Ascending aorta (tissue), 2 donors: Measurements from ENCODE around the gene HBS1L. TPM values are rescaled to one million over a fixed set of nuclear protein-coding genes. Genes with fewer than 3 reads are reported as not detected.

Experiments
- DNase-seq, 2 donors: peaks; one replicate each; pipeline ENCODE4 v3.0.0-alpha.2; 2019; ENCODE audit warnings: low spot score in 2 of 2
- H3K27ac ChIP-seq, 2 donors: fragments of 200-600 bp; sonication (generic); one replicate each; pipeline ENCODE4 v1.5.1; 2016 to 2017; ENCODE audit warnings: mild to moderate bottlenecking in 1 of 2
- H3K27me3 ChIP-seq: fragments of 200-600 bp; sonication (generic); one replicate; pipeline ENCODE4 v1.5.1; 2017
- H3K36me3 ChIP-seq, 2 donors: fragments of 200-600 bp; sonication (generic); one replicate each; pipeline ENCODE4 v1.5.1; 2016
- H3K4me1 ChIP-seq, 2 donors: fragments of 200-600 bp; sonication (generic); one replicate each; pipeline ENCODE4 v1.5.1; 2016 to 2017; ENCODE audit warnings: mild to moderate bottlenecking in 1 of 2
- H3K4me3 ChIP-seq, 2 donors: fragments of 200-600 bp; sonication (generic); one replicate each; pipeline ENCODE4 v1.5.1; 2016 to 2017; ENCODE audit warnings: mild to moderate bottlenecking in 1 of 2
- H3K9me3 ChIP-seq, 2 donors: fragments of 200-600 bp; sonication (generic); one replicate each; pipeline ENCODE4 v1.5.1; 2016
- intact Hi-C: fragments of 100-400 bp; cut with DNase I; formaldehyde crosslinking; loops from one replicate; pipeline ENCODE4 v1.15.1; 2023
- total RNA-seq: library from RNA; depleted of rRNA; stranded (reverse); fragments of >200 nt; gene quantifications from one replicate; pipeline ENCODE4 v1.1.0, GENCODE V29; 2016
- TF ChIP-seq, protein P1 (sequence below), 3 experiments: fragments of 200-600 bp in 2 of 3; fragments of 450-650 bp in 1 of 3; sonication (generic) in 2 of 3; IDR thresholded peaks; one replicate each; pipeline ENCODE4 v1.5.1; 2016 to 2019; ENCODE audit warnings: antibody characterized with exemption in 3 of 3, mild to moderate bottlenecking in 1 of 3, moderate library complexity in 1 of 3

The HBS1L gene
- total RNA-seq, 1 donor from 2014 or later: 9.8 TPM

DNA sequence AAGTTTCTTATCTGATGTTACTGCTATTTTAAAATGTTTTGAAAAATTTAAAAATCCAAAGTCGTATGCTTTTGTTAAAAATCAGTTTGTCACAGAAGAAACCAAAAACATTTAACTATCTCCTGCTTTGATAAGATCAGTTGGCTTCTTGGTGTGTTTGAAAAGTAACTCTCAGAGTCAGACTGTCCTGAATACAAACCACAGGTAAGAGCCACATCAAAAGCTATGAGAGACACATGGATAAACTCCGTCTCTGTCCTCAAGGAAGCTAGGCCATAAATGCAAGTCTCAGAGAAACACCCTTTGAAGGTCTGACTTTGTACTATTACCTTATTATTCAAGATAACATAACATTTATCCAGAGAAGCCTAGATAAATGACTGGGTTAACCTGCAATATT lies 7.7 kb downstream of the HBS1L start:
- no peak for DNase-seq
- TF ChIP-seq, protein P1, sequence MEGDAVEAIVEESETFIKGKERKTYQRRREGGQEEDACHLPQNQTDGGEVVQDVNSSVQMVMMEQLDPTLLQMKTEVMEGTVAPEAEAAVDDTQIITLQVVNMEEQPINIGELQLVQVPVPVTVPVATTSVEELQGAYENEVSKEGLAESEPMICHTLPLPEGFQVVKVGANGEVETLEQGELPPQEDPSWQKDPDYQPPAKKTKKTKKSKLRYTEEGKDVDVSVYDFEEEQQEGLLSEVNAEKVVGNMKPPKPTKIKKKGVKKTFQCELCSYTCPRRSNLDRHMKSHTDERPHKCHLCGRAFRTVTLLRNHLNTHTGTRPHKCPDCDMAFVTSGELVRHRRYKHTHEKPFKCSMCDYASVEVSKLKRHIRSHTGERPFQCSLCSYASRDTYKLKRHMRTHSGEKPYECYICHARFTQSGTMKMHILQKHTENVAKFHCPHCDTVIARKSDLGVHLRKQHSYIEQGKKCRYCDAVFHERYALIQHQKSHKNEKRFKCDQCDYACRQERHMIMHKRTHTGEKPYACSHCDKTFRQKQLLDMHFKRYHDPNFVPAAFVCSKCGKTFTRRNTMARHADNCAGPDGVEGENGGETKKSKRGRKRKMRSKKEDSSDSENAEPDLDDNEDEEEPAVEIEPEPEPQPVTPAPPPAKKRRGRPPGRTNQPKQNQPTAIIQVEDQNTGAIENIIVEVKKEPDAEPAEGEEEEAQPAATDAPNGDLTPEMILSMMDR (IDR thresholded peaks at IDR 0.05): no peak
- intact Hi-C loops: no loop called here
- no peak overlapping the region for H3K27ac ChIP-seq
- peaks cover 8 to 26% of the 10 kb centered on the region in 2 donors for H3K36me3 ChIP-seq
- H3K4me1 ChIP-seq: no peaks in the 10 kb centered on the region
- no peak overlapping the region for H3K4me3 ChIP-seq
- H3K9me3 ChIP-seq: no peaks in the 10 kb centered on the region
- no peaks in the 10 kb centered on the region for H3K27me3 ChIP-seq

DNA sequence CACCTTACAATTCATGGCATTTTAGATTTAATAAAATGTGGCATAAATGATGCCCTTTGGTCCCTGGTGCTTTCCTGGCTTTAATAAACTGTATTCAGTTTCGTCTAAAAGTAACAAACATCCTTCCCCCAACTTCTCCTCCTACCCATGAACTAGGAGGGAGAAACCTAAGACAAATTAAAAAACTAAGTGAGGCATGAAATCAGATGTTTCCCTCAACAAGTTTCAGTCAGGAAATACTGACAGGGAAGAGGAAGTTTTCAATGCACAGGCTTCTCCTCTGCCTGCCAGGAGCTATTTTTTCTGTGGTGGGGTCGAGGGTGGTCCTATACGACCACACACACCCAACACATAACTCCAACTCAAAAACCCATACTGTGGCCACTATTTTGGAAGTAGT lies 10.0 kb downstream of the HBS1L start:
- Histone ChIP-seq H3K4me1 (no peaks in the 10 kb centered on the region), H3K27me3 (no peaks in the 10 kb centered on the region), H3K36me3 (peaks cover 8 to 19% of the 10 kb centered on the region in 2 donors), H3K4me3 (no peak overlapping the region), H3K9me3 (no peaks in the 10 kb centered on the region), H3K27ac (no peak overlapping the region)
- no peak for DNase-seq
- TF ChIP-seq, protein P1 (IDR thresholded peaks at IDR 0.05): no peak
- intact Hi-C loops: no loop called here

DNA sequence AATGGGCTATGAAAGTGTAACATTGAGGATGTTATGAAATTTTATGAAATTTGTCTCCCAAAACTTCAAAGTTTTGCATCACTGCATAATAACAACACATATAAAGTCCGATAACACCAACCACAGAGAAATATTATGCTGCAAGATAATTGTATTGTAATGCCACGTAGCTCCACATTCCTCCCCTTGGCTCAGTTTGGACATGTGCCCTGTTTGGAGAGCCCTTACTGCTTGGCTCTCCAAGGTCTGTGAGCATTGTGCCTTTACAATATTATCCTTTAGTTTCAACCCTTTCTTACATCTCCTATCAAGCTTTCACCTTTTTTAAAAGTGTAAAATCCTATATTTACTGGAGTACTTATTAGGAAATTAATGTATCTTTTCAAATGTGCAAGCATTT lies 10.8 kb downstream of the HBS1L start:
- Histone ChIP-seq H3K27ac (no peak overlapping the region), H3K27me3 (no peaks in the 10 kb centered on the region), H3K4me3 (no peak overlapping the region), H3K9me3 (no peaks in the 10 kb centered on the region), H3K4me1 (no peaks in the 10 kb centered on the region), H3K36me3 (peaks cover 2 to 19% of the 10 kb centered on the region in 2 donors)
- intact Hi-C loops: no loop called here
- no peak for DNase-seq
- TF ChIP-seq, protein P1 (IDR thresholded peaks at IDR 0.05): no peak

DNA sequence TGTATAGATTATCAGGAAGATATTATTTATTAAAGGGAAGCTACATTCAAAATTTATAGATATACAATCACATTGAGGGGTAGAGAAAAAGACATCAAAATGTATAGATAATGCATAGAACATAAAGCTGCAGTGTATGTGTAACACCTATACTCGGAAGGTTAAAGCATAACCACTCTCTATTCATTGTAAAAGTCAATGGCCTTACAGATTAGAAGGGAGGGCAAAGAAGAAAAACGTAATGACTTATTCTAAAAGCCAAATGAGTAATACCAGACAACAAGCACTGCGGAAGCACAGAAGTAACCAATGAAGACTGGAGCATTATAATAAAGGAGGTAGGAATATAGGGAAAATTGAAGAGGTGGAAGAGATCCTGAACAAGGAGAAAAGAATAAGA lies 11.3 kb downstream of the HBS1L start:
- peaks cover 0 to 19% of the 10 kb centered on the region in 2 donors for H3K36me3 ChIP-seq
- TF ChIP-seq, protein P1 (IDR thresholded peaks at IDR 0.05): no peak
- no peak overlapping the region for H3K4me3 ChIP-seq
- no peak overlapping the region for H3K27ac ChIP-seq
- no peaks in the 10 kb centered on the region for H3K4me1 ChIP-seq
- DNase-seq: no peak
- intact Hi-C loops: no loop called here
- no peaks in the 10 kb centered on the region for H3K27me3 ChIP-seq
- no peaks in the 10 kb centered on the region for H3K9me3 ChIP-seq

DNA sequence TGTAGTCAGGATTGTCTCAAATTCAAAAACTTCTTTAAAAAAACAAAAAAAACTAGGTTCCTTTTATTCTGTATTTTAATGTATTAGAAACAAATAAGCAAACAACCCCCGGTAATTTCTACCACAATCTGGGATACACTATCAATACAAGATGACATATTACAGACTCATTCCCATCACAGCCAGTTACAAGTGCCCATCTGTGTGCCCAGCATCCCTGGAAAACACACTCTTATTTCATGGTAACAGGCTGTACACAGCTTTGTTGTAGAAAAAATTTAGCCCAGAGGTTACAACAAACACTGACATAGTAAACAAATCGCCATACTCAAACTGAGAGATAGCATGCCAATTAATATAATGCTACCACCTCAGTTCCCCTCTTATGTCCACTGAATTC lies 16.3 kb downstream of the HBS1L start:
- no peak for DNase-seq
- no peaks in the 10 kb centered on the region for H3K9me3 ChIP-seq
- peaks cover 0 to 35% of the 10 kb centered on the region in 2 donors for H3K36me3 ChIP-seq
- no peak overlapping the region for H3K4me3 ChIP-seq
- TF ChIP-seq, protein P1 (IDR thresholded peaks at IDR 0.05): no peak
- H3K27ac ChIP-seq: no peak overlapping the region
- no peaks in the 10 kb centered on the region for H3K4me1 ChIP-seq
- H3K27me3 ChIP-seq: no peaks in the 10 kb centered on the region
- intact Hi-C loops: no loop called here

DNA sequence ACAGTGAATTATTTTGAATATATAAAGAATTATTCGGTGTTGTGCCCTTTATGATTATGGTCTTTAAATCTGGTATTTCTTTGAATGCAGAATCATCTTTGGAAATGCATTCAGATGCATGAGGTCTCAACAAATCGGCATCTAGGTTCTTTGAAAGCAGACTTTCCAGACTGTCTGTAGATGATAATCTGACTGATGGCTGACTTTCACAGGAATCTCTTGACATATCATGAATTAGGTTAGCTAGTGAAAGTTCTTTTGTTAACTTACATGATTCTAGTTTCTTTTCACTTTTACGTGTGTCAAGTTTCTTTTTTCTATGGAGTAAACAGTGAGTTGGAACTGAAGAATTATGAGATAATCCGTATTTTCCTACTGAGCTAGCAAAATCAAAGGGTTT lies 17.1 kb downstream of the HBS1L start:
- Histone ChIP-seq H3K4me3 (no peak overlapping the region), H3K4me1 (no peaks in the 10 kb centered on the region), H3K27ac (no peak overlapping the region), H3K9me3 (no peaks in the 10 kb centered on the region), H3K27me3 (no peaks in the 10 kb centered on the region), H3K36me3 (peaks cover 0 to 35% of the 10 kb centered on the region in 2 donors)
- DNase-seq: no peak
- intact Hi-C loops: no loop called here
- TF ChIP-seq, protein P1 (IDR thresholded peaks at IDR 0.05): no peak
